Fibroblast of gingiva (primary cell): Measurements from ENCODE around the gene SUN1.
"Not testable (repeated sequence)": the region's sequence is repeated elsewhere in the genome, so short reads cannot be mapped to it uniquely, and the experiment has no call there.

Experiments
- DNase-seq: peaks from one replicate; pipeline ENCODE4 v3.0.0-alpha.2; 2011; ENCODE audit warnings: low read depth

Gene SUN1

DNA sequence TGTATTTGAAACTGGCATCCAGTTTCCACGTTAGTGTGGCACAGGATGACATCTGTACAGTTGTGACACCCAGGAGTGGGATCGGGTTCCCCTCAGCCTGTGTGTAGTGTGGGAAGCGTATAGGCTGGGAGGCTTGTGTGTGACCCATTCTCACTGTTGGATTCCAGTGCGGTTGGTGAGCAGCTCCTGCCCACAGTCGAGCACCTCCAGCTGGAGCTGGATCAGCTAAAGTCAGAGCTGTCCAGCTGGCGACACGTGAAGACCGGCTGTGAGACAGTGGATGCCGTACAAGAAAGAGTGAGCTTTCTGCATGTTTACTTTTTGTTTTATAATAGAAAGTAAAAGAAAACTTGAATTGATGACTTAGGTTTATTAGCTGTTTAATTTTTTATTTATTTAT, 25.4 kb downstream of the SUN1 start:
- DNase-seq = no peak

DNA sequence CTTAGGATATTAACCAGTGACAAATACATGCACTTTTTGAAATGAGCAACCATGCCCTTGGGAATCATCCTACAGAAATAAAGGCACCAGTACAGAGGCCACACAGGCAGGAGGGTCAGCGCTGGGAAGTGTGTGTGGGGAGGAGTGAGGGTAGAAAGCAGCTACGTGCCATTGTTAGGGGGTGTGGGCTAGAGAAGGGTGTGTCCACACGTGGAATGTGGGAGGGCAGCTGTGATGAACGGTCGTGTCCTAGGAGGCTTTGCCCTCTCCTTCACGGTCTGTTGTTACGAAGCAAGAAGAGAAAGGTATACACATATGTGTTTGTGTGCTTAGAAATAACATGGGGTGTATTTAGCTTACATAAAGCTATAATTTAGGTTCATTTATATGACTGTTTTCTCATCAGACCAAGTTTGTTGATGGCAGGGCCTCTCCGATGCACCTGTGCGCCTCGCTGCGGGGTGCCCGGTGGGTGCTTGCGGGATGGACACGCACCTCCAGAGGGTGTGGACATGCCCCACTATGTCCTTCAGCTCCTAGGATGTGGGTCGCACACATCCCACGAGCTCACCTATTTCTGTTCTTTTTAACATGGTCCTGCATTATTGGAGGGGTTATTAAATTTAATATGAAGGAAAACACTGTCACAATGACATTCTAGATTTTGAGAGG, 27.2 kb downstream of the SUN1 start:
- no peak for DNase-seq

DNA sequence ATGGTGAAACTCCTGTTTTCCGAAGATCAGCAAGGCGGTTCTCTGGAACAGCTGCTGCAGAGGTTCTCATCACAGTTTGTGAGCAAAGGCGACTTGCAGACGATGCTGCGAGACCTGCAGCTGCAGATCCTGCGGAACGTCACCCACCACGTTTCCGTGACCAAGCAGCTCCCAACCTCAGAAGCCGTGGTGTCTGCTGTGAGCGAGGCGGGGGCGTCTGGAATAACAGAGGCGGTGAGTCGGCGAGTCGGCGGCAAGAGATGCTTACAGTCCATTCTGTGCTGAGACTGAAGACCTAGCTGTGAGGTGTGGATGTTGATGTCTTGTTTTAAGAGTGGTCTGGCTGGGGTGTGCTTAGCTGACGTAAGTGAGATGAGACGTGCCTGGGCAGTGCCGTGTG, 27.9 kb downstream of the SUN1 start:
- no peak for DNase-seq

DNA sequence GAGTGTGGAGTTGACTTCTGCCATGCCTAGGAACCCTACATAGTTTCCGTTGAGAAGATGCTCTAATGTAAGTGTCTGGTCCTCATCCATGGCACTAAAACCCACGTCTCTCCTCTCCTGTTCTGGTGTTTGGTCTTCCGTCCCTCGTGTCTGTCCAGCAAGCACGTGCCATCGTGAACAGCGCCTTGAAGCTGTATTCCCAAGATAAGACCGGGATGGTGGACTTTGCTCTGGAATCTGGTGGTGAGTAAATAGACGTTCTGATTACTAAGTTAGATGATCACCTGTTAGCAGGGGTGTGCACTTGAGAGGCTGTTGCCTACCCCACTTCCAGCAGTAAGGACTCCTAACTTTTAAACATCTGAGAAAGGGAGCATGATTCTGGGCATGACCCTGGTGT, 28.9 kb downstream of the SUN1 start:
- no peak for DNase-seq

DNA sequence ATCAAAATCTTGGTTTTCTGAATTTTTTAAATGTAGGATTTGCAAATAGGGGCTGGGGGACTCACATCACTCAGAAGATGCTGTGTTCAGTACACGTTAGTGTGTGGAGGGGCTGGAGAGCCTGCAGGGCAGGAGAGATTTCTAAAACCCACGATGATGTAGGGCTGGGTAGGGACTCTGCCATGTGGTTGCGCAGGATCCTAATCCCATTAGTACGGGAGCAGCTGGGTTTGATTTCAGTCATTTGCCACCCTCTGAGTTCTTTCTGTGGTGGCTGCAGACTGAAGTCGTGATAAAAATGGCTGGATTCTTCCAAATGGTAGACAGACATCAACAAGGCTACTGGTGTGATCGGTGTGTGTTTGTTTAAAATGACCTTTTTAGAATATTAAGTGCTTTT, 29.9 kb downstream of the SUN1 start:
- no peak for DNase-seq

DNA sequence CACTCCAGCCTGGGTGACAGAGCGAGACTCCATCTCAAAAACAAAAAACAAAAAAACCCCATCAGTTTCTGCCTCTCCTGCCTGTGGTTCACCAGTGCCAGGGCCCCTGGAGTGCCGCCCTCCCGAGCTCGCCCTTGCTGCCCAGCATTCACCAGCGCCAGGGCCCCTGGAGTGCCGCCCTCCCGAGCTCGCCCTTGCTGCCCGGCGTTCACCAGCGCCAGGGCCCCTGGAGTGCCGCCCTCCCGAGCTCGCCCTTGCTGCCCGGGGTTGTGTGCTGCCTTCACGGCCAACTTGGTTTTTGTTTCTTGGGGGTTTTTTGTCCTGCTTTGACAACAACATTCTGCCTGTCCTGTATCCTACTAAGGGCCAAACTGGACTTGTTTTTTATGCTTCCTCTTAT, 30.8 kb downstream of the SUN1 start:
- DNase-seq = no peak

DNA sequence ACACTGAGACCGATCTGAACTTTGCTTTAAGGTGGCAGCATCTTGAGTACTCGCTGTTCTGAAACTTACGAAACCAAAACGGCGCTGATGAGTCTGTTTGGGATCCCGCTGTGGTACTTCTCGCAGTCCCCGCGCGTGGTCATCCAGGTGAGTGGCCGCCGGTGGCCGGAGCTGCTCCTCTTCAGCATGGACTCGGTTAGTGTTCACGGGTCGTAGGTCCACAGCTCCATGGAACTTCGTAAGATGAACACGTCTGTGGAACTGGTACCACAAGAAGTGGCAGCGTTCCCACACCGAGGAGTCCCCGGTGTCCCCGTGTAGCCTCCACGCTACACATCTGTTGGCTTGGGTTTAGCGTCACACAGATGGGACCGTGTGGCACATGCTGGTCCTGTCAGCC, 33.6 kb downstream of the SUN1 start:
- DNase-seq = no peak

DNA sequence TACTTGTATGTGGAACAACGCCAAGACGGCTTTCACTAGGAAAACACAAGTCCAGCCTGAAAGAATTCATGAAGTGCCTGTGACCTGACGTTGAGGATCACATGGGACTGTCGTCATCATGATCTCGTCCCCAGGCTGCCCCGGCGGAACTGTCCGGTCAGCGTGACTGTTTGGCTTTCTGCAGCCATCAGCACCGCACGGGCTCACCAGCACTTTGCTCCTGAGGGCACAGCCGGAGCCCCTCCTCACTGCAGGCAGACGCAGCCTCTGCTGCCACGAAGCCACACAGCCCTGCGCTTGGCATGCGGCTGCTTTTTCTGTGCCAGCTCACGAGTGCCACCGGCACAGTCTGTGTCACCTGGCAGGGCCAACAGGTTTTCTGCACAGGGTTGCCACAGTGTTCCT, 34.7 kb downstream of the SUN1 start:
- DNase-seq = peak; percentile 88

DNA sequence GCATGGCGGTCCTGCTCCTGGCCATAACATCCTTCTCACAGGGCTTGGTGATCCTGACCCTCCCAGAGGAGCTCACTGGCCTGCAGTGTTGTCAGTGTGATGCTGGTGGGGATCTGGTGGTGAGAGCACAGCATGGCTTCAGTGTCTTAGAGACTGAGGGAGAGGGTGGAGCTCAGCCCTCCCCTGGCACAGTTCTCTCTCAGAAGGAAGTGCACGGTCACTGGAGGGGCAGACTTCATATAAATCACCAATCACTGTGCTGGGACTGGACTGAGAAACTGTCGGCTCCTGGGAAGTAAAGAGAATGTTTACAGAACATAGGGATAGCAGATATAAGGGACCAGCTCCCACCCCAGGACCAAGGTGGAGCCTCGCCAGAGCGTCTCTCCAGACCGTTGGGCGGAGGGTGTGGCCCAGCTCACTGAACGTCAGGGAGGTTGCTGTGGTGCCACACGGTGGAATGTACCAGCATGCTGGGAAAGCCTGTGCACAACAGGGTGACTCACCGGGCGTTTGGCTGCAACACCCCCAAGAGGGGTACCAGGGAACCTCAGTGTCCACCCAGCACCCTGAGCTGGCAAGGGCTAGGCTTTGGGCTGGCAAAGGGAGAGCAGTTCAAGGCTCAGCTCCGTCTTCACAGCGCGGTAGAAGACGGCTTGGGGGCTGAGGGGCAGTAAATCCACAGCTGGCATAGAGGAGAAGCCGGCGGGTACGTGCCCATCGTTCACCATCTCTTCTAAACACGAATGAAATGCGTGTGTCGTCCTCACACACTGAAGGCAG, 35.3 kb downstream of the SUN1 start:
- DNase-seq = peak; percentile 87

DNA sequence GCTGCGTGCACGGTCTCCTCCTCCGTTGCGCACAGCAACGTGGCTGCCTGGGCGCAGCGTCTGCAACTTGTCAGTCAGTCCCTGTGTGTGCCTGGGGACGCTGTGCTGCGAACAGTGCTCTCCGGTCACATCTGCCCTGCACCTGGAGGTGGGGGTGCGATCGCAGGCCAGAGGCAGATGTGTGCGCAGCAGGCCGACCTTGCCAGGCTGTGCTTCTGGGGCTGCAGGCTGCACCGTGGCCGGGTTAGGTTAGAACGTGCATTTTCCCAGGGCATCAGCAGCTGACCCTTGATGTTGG, 35.9 kb downstream of the SUN1 start:
- DNase-seq = no peak

DNA sequence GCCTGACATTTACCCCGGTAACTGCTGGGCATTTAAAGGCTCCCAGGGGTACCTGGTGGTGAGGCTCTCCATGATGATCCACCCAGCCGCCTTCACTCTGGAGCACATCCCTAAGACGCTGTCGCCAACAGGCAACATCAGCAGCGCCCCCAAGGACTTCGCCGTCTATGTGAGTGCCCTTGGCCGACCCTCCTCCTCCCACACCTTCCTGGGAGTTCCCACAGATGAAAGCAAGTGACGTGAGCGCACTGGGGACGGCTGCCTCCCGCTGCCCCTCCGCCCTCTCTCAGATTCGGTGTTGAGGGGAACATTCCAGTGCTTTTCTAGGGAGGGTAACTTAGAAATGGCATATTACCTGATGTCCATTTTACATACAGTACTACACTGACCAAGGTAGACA, 37.1 kb downstream of the SUN1 start:
- DNase-seq = no peak

DNA sequence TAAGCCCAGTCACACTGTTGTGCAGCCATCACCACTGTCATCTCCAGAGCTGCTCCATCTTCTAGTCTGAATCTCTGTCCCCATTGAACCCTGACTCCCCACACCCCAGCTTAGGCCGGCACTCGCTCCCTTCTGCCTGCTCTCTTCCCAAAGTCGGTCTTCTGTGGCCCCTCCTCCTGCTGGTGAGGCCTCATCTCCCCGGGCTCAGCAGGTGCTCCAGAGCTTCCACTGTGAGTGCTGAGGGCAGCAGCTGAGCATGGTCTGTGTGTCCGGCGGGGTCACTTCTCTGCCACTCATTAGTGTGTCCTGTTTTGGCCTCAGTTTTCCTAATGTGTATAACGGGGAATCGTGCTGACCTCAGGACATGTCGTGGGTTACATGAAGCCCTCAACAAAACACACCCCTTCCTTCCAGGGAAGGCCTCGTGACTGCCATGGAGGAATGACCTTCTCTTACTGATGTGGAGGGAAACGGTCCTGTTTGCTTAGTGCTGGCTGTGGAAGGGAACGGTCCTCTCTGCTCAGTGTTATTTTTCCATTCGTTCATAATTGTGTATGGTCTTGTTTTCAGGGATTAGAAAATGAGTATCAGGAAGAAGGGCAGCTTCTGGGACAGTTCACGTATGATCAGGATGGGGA, 39.7 kb downstream of the SUN1 start:
- no peak for DNase-seq

DNA sequence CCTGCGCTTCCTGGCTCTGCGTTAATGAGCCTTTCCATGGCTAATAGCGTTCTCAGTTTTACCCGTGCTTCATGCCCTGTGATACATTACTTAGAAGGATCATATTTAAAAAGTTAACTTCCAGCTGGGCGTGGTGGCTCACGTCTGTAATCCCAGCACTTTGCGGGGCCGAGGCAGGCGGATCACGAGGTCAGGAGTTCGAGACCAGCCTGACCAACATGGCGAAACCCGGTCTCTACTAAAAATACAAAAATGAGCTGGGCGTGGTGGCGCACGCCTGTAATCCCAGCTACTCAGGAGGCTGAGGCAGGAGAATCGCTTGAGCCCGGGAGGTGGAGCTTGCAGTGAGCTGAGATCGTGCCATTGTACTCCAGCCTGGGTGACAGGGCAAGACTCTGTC, 40.4 kb downstream of the SUN1 start:
- not testable (repeated sequence) for DNase-seq

DNA sequence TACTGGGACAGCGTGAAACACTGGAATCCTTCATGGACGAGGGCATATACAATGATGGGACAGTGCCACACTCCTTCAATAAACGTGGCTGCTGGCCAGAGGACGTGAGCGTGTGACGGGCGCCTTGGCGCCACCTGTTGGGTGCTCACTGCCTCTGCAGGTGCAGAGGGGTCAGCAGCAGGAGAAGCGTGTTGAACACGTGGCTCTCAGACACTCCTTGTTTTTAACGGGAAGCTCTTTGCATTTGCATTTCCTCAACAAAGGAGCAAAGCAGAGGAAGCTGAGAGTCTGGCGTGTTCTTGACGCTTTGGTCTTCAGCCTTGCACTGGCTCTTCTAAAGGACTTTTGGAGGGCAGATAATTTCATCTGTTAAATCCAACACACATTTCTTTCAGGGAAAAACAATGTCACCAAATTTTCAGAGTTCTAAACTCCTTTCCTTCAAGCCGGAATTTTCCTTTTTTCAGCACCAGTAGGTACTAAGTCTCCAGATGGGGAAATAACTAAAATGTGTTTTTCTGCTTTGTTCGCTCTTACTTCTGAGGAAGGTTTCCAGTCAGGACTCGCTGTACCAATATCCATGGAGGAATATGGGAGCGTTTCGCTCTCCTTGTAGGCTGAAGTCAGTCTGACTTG, 41.2 kb downstream of the SUN1 start:
- DNase-seq = peak; percentile 71

DNA sequence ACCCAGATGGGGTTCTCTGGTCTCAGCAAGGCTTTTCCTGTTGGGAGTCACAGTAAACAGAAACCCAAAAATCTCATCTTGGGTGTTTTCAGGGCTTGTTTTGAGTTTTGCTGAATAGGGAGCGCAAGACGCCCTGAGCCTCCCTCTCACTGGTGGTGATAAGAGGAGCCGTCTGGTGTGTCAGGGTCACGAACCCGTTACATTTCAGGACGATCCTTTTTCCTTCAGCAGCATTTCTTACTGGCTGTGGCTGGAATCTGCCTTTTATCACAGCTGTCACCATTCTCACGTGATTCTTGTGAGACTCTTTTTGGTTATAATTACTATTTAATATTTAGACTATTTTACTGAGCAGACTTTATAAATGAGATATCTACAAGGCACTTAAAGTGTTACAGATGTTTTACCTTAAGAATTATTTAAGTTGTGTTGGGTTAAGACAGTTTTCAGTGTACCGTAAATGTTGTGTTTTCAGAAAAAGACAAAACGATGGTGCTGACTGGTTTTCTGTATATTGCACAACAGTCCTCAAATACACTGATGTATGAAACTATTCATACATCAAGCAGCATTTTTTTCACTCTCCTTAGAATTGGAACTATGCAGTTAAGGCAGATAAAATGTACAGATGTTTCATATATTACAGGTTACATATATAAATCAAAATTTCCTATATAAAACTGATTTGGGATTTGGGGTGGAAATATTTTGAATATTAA, 41.9 kb downstream of the SUN1 start:
- DNase-seq = no peak

DNA sequence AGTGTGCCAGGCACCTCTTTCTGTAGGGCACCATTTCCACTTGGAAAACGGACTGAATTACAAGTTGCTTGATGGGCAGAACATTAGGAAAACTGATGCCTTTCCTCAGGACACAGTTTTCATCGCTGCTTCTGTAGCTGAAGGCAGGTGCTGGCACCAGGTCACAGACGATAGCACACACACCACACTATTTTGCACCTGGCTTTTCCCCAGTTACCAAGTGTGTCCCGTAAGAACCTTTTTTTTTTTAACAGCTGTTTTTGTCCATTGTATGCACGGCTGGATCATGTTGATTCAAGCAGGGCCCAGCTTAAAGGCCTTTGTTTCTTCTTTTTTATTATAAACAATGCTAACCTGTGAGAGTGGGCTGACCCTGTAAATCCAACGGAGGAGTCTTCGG, 42.8 kb downstream of the SUN1 start:
- DNase-seq = no peak

DNA sequence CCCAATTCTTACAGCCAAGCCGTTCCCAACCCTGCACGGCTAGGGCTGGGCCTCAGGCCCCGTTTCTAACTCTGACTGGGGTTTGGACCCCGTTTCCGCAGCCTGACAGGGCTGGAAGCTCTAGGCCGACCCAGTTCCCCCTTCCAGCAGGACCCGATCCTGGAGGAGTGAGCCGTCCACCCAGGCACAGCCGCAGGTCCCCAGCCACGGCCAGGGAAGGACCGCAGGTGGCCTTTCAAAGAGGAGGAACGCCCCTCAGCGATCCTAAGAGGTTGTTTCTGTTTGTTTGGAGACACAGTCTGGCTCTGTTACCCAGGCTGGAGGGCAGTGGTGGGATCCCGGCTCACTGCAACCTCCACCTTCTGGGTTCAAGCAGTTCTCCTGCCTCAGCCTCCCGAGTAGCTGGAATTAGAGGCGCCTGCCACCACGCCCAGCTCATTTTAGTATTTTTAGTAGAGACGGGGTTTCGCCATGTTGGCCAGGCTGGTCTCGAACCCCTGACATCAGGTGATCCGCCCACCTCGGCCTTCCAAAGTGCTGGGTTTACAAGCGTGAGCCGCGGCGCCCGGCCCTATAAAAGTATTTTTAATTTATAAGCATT, 43.3 kb downstream of the SUN1 start:
- no peak for DNase-seq

DNA sequence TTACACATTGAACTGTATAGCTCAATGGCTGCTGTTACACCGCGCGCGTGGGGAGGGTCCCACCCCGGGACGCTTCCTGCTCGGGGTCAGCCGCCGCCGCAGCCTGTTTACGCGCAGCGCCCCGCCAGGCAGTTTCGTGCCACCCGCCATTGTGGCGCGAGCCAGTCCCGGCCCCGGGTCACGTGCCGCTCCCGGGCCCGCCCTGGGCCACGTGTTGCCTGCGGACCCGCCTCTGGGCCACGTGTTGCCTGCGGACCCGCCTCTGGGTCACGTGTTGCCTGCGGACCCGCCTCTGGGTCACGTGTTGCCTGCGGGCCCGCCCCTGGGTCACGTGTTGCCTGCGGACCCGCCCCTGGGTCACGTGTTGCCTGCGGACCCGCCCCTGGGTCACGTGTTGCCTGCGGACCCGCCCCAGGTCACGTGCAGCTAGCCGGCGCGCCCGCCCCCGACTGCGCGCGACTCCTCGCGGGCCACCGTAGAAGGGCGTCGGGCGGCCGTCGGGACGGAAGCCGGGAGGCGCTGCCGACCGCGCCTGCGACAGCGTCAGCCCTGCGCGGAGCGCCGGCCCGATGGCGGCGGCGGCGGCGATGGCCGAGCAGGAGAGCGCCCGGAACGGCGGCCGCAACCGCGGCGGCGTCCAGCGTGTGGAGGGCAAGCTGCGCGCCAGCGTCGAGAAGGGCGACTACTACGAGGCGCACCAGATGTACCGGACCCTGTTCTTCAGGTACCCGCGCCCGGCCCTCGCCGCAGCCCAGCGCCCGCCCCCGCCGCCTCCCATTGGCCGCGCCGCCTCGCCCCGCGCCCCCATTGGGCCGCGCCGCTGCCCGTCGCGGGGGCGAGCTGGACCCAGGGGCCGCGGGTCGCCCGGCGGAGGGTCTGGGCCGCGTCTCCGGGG, 44.0 kb downstream of the SUN1 start, which contains the start of gene GET4:
Gene GET4 (plus strand): TSS at position 478 of the 895 bp plus-strand sequence. CDS start 92 bp downstream, at position 570.
- peak; percentile 98 for DNase-seq

DNA sequence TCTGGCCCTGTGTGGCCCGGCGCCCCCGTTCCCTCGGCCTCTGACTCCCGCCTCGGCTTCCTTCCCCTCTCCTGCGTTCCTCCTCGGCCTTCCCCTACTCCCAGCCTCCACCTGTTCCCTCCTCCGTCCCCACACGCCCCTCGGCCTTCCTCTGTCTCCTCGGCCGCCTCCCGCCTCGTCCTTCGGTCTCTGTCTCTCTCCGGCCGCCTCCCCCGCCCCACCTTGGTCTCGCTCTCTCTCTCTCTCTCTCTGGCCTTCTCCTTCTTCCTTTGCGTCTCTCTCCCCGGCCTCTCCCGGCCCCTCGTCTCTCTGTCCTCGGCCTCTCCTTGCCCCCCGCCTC, 44.7 kb downstream of the SUN1 start:
- DNase-seq = no peak

DNA sequence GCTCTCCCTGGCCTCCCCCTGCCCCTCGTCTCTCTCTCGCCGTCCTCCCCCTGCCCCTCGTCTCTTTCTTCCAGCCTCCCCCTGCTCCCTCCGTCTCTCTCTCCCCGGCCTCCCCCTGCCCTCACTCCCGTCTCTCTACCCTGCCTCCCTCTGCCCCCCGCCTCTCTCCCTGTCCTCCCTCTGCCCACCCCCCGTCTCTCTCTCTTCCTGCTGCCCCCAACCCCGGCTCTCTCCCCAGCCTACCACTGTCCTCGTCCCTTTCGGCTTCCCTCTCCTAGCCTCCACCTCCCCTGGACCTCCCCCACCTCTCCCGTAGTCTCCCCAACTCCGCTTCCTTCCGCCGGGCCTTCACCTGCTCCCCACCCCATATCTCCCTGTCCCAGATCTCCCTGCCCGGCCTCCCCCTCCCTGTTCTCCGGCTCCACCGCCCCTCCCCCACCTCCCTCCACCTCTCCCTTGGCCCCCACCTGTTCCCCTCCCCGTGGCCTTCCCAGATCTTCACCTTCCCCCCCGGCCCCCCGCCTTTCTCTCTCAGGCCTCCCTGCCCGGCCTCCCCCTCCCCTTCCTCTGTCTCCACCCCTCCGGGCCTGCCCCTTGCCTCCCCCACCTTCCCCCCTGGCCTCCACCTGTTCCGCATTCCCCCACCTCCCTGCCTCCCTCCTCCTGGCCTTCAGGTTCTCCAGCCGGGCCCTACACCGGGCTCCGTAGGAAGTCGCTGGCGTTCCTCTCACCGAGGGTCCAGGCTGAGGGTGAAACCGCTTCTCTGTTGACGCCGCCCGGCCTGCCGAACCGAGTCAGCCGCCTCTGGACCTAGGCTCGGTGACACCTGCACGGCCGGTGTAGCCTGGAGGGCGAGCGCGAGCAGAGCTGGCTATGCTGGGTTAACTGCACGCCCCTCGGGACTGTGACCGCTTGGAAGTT, 45.3 kb downstream of the SUN1 start:
- no peak for DNase-seq
